Neural progenitor cell (in vitro differentiated cells): ENCODE measurements around the gene LSM3. TPM values are rescaled to one million over a fixed set of nuclear protein-coding genes. Genes with fewer than 3 reads are reported as not detected.

Experiments used
- DNase-seq: peaks from one replicate; pipeline ENCODE4 v3.0.0-alpha.2; 2016; ENCODE audit warnings: low spot score
- H2AFZ ChIP-seq: fragments of 200-600 bp; sonication (generic); replicated peaks from 2 replicates; pipeline ENCODE4 v1.6.1; 2016; ENCODE audit warnings: antibody characterized with exemption
- H3F3A ChIP-seq: fragments of 200-600 bp; sonication (generic); 2 replicates; pipeline ENCODE4 v1.6.1; 2016; ENCODE audit warnings: antibody characterized with exemption, low read depth
- H3K27ac ChIP-seq: fragments of 200-600 bp; sonication (generic); 2 replicates; pipeline ENCODE4 v1.5.1; 2016; ENCODE audit warnings: mild to moderate bottlenecking
- H3K27me3 ChIP-seq: fragments of 200-600 bp; sonication (generic); 2 replicates; pipeline ENCODE4 v1.6.1; 2016; ENCODE audit warnings: mild to moderate bottlenecking, moderate library complexity
- H3K36me3 ChIP-seq: fragments of 200-600 bp; sonication (generic); 2 replicates; pipeline ENCODE4 v1.5.1; 2016
- H3K4me1 ChIP-seq: fragments of 200-600 bp; sonication (generic); 2 replicates; pipeline ENCODE4 v1.6.1; 2016; ENCODE audit warnings: mixed run types
- H3K4me2 ChIP-seq: fragments of 200-600 bp; sonication (generic); 2 replicates; pipeline ENCODE4 v1.6.1; 2016
- H3K4me3 ChIP-seq: fragments of 200-600 bp; sonication (generic); 2 replicates; pipeline ENCODE4 v1.5.1; 2016
- H3K79me2 ChIP-seq: fragments of 200-600 bp; sonication (generic); 2 replicates; pipeline ENCODE4 v1.6.1; 2016; ENCODE audit warnings: low read depth
- H3K9ac ChIP-seq: fragments of 200-600 bp; sonication (generic); 2 replicates; pipeline ENCODE4 v1.6.1; 2016
- H3K9me3 ChIP-seq: fragments of 200-600 bp; sonication (generic); 2 replicates; pipeline ENCODE4 v1.5.1; 2016; ENCODE audit warnings: low read depth
- H4K20me1 ChIP-seq: fragments of 200-600 bp; sonication (generic); 2 replicates; pipeline ENCODE4 v1.6.1; 2016; ENCODE audit warnings: low read depth
- H3K27ac Mint-ChIP-seq: 3 replicates; pipeline ENCODE4 v1.8.0; 2021; ENCODE audit warnings: mixed read lengths
- H3K27me3 Mint-ChIP-seq: 2 replicates; pipeline ENCODE4 v1.8.0; 2022; ENCODE audit warnings: low read depth, mild to moderate bottlenecking, inconsistent platforms, moderate library complexity, mixed read lengths; ENCODE audit not compliant: insufficient read depth
- H3K36me3 Mint-ChIP-seq: 3 replicates; pipeline ENCODE4 v1.8.0; 2021; ENCODE audit warnings: mixed read lengths
- H3K4me1 Mint-ChIP-seq: 3 replicates; pipeline ENCODE4 v1.8.0; 2021; ENCODE audit warnings: mixed read lengths
- H3K4me3 Mint-ChIP-seq: 3 replicates; pipeline ENCODE4 v1.8.0; 2021; ENCODE audit warnings: mild to moderate bottlenecking, moderate library complexity, mixed read lengths
- H3K9me3 Mint-ChIP-seq: 3 replicates; pipeline ENCODE4 v1.8.0; 2020; ENCODE audit warnings: mixed read lengths
- CTCF ChIP-seq: fragments of 200-600 bp; sonication (generic); IDR thresholded peaks from 2 replicates; pipeline ENCODE4 v1.5.1; 2017; ENCODE audit warnings: antibody characterized with exemption, mild to moderate bottlenecking
- EZH2 ChIP-seq: fragments of 200-600 bp; sonication (generic); IDR thresholded peaks from 2 replicates; pipeline ENCODE4 v1.6.1; 2017; ENCODE audit warnings: antibody characterized with exemption, mild to moderate bottlenecking, moderate library complexity
- EZH2phosphoT487 ChIP-seq: fragments of 200-600 bp; sonication (generic); IDR thresholded peaks from 2 replicates; pipeline ENCODE4 v1.6.1; 2017; ENCODE audit warnings: antibody characterized with exemption
- total RNA-seq: library from RNA; depleted of rRNA; stranded (reverse); fragments of >200 nt; gene quantifications from 2 replicates; pipeline ENCODE4 v1.2.3, GENCODE V29; 2015; ENCODE audit warnings: low replicate concordance

LSM3 gene
- total RNA-seq, 1 donor from 2014 or later = 36.2 TPM

GRCh38 chr3:14221902-14222301 lies 43.3 kb downstream of the LSM3 start:
- Histone ChIP-seq H2AFZ (no peak overlapping the region), H3K27me3 (no peaks in the 10 kb centered on the region), H3K36me3 (no peaks in the 10 kb centered on the region), H3K4me3 (no peak overlapping the region), H3K79me2 (no peaks in the 10 kb centered on the region), H3F3A (no peaks in the 10 kb centered on the region), H3K9me3 (peaks cover 8% of the 10 kb centered on the region), H3K27ac (no peak overlapping the region), H3K4me1 (no peaks in the 10 kb centered on the region), H3K9ac (no peak overlapping the region), H3K4me2 (no peak overlapping the region), H4K20me1 (no peaks in the 10 kb centered on the region)
- peaks cover 12% of the 10 kb centered on the region for H3K4me1 Mint-ChIP-seq
- H3K36me3 Mint-ChIP-seq = peaks cover 1% of the 10 kb centered on the region
- no peaks in the 10 kb centered on the region for H3K27me3 Mint-ChIP-seq
- no peak overlapping the region for H3K4me3 Mint-ChIP-seq
- peaks cover 12% of the 10 kb centered on the region for H3K9me3 Mint-ChIP-seq
- no peak for DNase-seq
- H3K27ac Mint-ChIP-seq = no peak overlapping the region
- TF ChIP-seq EZH2phosphoT487 (no peak), EZH2 (no peak), CTCF (no peak)

DNA sequence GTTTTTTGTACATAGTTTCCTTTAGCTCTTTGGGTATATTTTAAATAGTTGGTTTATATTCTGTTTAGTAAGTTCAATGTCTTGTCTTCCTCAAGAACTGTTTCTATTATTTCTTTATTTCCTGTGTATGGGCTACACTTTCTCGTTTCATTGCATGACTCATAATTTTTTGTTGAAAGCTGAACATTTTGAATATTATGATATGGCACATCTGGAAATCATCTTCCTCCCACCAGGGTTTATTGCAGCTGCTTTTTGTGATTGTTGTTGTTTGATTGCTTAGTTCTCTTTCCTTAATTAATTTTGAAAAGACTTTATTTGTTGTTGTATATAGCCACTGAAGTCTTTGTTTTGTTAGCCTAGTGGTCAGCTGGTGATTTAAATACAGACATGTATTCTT lies 43.8 kb downstream of the LSM3 start:
- Histone ChIP-seq H3K4me3 (no peak overlapping the region), H3K27me3 (no peaks in the 10 kb centered on the region), H3K9me3 (peaks cover 8% of the 10 kb centered on the region), H3F3A (no peaks in the 10 kb centered on the region), H2AFZ (no peak overlapping the region), H3K4me1 (no peaks in the 10 kb centered on the region), H3K4me2 (no peak overlapping the region), H4K20me1 (no peaks in the 10 kb centered on the region), H3K79me2 (no peaks in the 10 kb centered on the region), H3K9ac (no peak overlapping the region), H3K36me3 (no peaks in the 10 kb centered on the region), H3K27ac (no peak overlapping the region)
- Mint-ChIP-seq H3K36me3 (peaks cover 1% of the 10 kb centered on the region), H3K4me1 (peaks cover 12% of the 10 kb centered on the region), H3K9me3 (peaks cover 12% of the 10 kb centered on the region), H3K4me3 (no peak overlapping the region), H3K27me3 (no peaks in the 10 kb centered on the region), H3K27ac (no peak overlapping the region)
- DNase-seq = no peak
- TF ChIP-seq EZH2phosphoT487 (no peak), CTCF (no peak), EZH2 (no peak)

DNA sequence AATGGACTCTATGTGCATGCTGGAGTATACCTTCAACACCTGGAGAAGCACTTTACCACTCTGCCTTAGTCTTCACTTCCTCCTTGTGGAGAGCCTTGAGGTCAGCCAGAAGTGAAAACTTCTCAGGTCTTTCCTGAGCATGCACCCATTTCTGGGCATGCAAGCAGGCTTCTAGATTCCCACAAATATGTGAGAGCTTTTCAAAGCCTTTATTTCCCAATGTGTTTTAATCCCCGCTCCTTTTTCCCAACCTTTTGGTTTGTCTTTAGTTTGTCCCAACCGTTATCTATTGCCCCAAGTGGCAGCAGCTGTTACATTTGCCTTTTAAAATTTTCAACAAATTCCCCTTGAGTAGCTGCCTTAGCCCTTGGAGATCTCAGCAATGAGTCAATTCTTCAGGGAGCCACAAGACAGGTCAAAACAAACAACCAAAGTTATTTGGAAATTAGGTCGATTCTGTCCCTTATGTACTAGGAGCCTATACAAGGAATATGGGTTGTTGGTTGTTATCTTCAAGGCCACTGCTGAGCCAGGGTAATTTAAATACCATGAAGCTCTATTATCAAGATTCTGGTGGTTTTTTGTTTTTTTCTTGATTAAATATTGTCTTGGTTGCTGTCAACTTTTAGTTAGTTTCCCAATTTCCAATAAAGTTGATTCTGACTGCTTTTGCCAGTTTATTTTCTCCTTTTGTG lies 44.4 kb downstream of the LSM3 start:
- Mint-ChIP-seq H3K4me1 (peaks cover 12% of the 10 kb centered on the region), H3K9me3 (peaks cover 12% of the 10 kb centered on the region), H3K27ac (no peak overlapping the region), H3K4me3 (no peak overlapping the region), H3K36me3 (peaks cover 1% of the 10 kb centered on the region), H3K27me3 (no peaks in the 10 kb centered on the region)
- Histone ChIP-seq H3K36me3 (no peaks in the 10 kb centered on the region), H3K9ac (no peak overlapping the region), H3K9me3 (peaks cover 8% of the 10 kb centered on the region), H3K27ac (no peak overlapping the region), H3K79me2 (no peaks in the 10 kb centered on the region), H3K27me3 (no peaks in the 10 kb centered on the region), H3K4me2 (no peak overlapping the region), H3K4me3 (no peak overlapping the region), H4K20me1 (no peaks in the 10 kb centered on the region), H3K4me1 (peaks cover 6% of the 10 kb centered on the region), H3F3A (no peaks in the 10 kb centered on the region), H2AFZ (no peak overlapping the region)
- no peak for DNase-seq
- TF ChIP-seq EZH2phosphoT487 (no peak), EZH2 (no peak), CTCF (no peak)
